GM12874 (cell line): ENCODE measurements around the gene ZNF407.

Experiments
- TF ChIP-seq, protein P1 (sequence below): IDR thresholded peaks from 2 replicates; pipeline ENCODE4 v1.5.1; 2011; ENCODE audit warnings: low read depth, mild to moderate bottlenecking, control low read depth, low read length, moderate library complexity; ENCODE audit not compliant: insufficient read depth

ZNF407 gene

DNA sequence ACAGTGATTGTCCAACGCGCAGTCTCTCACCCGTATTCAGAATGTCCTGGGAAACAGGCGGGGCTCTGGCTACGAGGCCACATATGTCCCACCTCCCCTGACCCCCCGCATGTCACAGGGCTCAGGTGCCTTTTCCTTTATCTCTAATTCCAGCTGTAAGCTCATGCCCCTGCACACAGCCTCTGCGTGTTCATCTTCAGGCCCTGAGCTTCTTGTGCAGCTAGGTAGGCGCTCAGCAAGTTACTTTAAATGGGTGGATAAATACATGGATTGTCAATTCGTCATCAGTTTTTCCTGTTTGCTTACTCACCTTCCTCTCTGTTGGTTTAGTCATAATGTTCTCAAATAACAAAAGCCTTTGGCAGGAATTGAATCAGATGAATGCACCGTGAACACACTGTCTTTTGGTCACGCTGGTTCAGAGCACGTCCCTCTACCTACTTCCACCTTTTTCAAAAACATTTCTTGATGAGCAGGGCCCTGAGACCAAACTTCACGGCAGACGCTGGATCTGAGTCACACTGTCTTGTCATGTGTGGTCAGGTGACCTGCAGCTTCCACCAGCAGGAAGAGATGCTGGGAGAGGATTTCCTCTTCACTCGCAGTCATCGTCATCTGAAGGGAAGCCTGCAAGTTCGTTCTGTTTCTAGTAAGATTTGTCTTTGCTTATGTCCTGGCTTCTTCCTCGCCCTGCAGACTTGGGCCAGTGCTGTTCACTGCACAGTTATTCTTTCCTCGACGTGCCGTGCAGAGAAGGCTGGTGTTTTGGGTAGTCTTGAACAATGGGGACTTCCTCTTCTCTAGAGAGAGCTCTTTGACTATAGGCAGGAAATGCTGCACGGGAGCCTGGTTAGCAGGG lies 473.2 kb downstream of the ZNF407 start:
- TF ChIP-seq, protein P1, sequence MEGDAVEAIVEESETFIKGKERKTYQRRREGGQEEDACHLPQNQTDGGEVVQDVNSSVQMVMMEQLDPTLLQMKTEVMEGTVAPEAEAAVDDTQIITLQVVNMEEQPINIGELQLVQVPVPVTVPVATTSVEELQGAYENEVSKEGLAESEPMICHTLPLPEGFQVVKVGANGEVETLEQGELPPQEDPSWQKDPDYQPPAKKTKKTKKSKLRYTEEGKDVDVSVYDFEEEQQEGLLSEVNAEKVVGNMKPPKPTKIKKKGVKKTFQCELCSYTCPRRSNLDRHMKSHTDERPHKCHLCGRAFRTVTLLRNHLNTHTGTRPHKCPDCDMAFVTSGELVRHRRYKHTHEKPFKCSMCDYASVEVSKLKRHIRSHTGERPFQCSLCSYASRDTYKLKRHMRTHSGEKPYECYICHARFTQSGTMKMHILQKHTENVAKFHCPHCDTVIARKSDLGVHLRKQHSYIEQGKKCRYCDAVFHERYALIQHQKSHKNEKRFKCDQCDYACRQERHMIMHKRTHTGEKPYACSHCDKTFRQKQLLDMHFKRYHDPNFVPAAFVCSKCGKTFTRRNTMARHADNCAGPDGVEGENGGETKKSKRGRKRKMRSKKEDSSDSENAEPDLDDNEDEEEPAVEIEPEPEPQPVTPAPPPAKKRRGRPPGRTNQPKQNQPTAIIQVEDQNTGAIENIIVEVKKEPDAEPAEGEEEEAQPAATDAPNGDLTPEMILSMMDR = no peak

DNA sequence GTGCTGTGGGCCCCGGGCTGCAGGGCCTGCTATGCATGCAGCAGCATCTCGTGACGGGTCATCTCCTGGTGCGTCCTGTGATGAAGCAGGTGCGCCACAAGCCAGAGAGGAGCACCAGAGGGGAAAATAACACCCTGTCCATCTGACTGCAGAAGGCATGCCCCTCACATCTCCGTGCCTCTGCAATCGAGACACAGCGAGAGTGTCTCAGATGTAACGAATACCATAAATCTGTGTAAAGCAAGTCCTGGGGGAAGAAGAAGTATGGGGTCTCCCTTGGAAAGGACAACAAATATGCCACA lies 473.8 kb downstream of the ZNF407 start:
- TF ChIP-seq, protein P1 = no peak

DNA sequence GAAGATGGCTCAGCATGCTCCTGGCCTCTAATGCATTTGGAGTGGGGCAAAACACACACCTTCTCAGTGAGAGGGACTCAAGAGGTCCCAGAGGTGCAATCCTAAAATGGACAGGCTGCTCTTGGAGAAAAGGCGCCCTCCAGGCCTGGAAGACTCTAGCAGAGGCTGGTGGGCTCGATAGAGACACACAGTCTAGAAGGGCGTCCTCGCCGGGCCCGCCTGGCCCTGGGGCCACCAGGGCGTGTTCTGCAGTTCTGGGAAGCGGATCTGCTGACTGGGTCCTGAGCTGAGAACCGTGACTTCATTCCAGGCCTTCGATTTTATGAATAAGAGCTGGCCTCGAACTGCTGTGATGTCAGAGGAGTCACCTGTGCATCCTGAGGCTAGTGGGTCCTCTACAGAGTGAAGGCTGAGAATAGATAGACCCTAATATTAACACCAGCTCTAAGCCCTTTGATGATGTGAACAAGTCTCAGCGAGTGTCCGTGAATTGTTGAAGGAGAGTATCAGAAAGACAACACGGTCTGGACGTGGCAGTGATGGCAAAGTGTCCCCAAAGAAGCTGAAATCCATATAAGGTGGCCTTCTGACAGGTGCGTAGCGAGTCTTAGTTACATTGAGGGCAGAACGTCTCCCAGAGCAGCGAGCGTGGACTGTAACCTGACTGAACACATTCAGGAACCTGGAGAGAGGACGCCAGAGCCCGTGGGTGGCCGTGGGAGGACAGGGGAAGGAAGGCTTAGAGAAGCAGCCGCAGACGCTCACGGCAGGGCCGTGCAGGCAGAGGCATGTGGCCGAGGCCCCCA lies 474.4 kb downstream of the ZNF407 start:
- TF ChIP-seq, protein P1 = no peak

DNA sequence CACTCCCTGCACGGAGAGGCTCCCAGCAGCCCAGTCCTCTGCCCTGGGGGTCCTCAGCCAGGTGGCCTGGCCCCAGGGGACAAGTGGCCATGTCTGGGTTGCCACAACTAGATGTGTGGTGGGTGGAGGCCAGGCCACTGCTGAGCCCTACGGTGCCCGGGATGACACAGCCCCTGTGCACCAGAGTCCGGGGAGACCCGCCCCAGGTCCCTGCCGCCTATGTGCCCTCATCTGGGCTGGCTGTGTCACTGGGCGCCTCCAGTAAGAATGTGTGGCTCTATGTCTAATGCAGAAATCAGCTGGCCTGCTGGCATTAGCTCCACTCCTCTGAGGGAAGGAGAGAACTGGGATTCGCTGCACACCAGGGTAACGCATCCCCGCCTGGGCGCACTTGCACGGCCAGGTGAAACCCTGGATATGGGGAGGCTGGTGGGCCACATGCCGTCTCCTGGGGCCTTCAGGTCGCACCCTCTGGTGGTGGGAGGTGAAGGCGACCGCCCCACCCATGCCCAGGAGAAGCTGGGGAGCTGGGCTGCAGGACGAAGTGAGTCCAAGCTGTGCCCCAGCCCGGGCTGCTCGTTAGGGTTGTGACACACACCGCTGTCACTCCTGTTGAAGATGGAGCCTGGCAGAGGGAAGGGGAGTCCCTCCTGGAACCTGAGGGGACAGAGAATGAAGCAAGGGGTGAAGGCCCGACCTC lies 475.2 kb downstream of the ZNF407 start:
- TF ChIP-seq, protein P1 = no peak

DNA sequence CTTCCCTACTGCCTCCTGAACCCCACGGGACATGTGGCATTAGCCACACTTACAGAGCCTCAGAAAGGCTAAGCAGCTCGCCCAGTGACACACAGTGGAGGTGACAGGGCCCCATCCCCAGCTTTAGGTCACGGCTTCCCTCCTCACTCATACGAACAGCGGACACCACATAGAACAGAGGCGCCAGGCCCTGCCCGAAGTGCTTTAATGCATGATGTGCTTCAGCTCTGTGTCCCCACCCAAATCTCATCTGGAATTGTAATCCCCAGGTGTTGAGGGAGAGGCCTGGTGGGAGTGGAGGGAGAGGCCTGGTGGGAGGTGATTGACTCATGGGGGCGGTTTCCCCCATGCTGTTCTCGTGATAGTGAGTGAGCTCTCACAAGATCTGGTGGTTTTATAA lies 476.0 kb downstream of the ZNF407 start:
- TF ChIP-seq, protein P1 = no peak

DNA sequence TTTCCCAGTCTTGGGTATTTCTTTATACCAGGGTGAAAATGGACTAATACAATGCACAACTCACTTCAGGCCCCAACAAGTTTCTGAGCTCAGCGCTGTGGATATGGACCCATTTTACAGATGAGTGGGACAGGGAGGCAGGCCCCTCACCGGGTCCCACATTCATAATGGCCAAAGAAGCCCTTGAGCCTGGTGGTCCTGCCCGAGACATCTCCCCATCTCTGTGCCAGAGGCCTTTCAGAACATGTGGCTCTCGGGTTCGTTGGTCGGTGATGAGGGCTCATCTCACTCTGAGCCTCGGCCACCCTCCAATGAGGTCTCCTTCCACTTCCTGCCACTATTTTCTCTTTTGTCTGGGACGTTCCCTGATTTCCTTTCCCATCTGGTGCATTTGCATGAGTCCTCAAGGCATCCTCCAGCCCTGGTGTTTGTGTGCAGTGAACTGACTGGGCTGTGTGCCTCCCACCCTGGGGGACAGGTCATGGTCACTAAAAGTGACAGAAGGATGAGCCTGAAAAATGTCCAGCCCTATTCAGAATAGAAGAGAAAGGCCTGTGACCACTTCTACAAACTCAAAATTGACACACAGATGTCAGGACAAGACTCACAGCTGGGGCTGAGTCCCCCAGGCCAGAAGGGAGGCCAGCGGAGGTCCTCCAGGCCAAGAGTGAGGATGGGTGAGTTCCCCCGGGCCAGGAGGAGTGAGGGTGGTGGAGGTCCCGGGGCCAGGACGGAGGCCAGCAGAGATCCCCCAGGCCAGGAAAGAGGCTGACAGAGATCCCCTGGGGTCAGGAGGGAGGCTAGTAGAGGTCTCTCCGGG lies 476.7 kb downstream of the ZNF407 start:
- TF ChIP-seq, protein P1 = no peak
